Cardiac septum (tissue), 1 donor: ENCODE data around the gene KCNQ2. TPM values are rescaled to one million over a fixed set of nuclear protein-coding genes. Genes with fewer than 3 reads are reported as not detected.

Experiments used
- DNase-seq: peaks from one replicate; pipeline ENCODE4 v3.0.0-alpha.2; 2020; ENCODE audit warnings: low spot score
- intact Hi-C: fragments of 100-400 bp; cut with DNase I; formaldehyde crosslinking; loops from one replicate; pipeline ENCODE4 v1.14.0; 2022
- total RNA-seq: library from RNA; stranded (reverse); fragmentation: NEBNext Ultra II Directional; extraction: Animal tissue kit (Norgen Biotek cat#: 25700); gene quantifications from one replicate; pipeline ENCODE4 v1.2.1, GENCODE V29; 2021
- donor health status: DM: no; HTN: no; CAD: no.

KCNQ2 gene
- total RNA-seq, 1 donor from 2014 or later: 0.86 TPM

- DNase-seq: no peak
- intact Hi-C loops: no loop called here
Measured at GRCh38 chr20:63399596-63400375, 72.7 kb downstream of the KCNQ2 start.

GRCh38 chr20:63398744-63399514, 73.5 kb downstream of the KCNQ2 start:
- no peak for DNase-seq
- intact Hi-C loops: no loop called here

- no peak for DNase-seq
- intact Hi-C loops: no loop called here
Measured at GRCh38 chr20:63397946-63398450, 74.5 kb downstream of the KCNQ2 start.

GRCh38 chr20:63397155-63397843, 75.2 kb downstream of the KCNQ2 start:
- DNase-seq: no peak
- intact Hi-C loops: no loop called here

GRCh38 chr20:63396300-63396699, 76.2 kb downstream of the KCNQ2 start:
- intact Hi-C loops: no loop called here

GRCh38 chr20:63395723-63396122, 76.7 kb downstream of the KCNQ2 start:
- intact Hi-C loops: no loop called here

More at GRCh38 chr20:63396300-63396699, 76.2 kb downstream of the KCNQ2 start:
- DNase-seq: no peak

GRCh38 chr20:63394920-63395455, 77.5 kb downstream of the KCNQ2 start:
- no peak for DNase-seq
- intact Hi-C loops: no loop called here

More at GRCh38 chr20:63395723-63396122, 76.7 kb downstream of the KCNQ2 start:
- DNase-seq: no peak

GRCh38 chr20:63394069-63394919, 78.2 kb downstream of the KCNQ2 start:
- DNase-seq: no peak
- intact Hi-C loops: no loop called here

- intact Hi-C loops: no loop called here
- DNase-seq: no peak
Measured at GRCh38 chr20:63393566-63393965, 78.9 kb downstream of the KCNQ2 start.

GRCh38 chr20:63392465-63393365, 79.7 kb downstream of the KCNQ2 start:
- no peak for DNase-seq
- intact Hi-C loops: no loop called here

- intact Hi-C loops: no loop called here
- no peak for DNase-seq
Measured at GRCh38 chr20:63387917-63388316, 84.5 kb downstream of the KCNQ2 start.

GRCh38 chr20:63387393-63387792, 85.1 kb downstream of the KCNQ2 start:
- DNase-seq: no peak
- intact Hi-C loops: no loop called here

- intact Hi-C loops: no loop called here
- DNase-seq: no peak
Measured at GRCh38 chr20:63386491-63386890, 86.0 kb downstream of the KCNQ2 start.

- intact Hi-C loops: no loop called here
- no peak for DNase-seq
Measured at GRCh38 chr20:63385819-63386218, 86.6 kb downstream of the KCNQ2 start.

GRCh38 chr20:63384336-63384735, 88.1 kb downstream of the KCNQ2 start:
- DNase-seq: no peak
- intact Hi-C loops: no loop called here

GRCh38 chr20:63383556-63383955, 88.9 kb downstream of the KCNQ2 start:
- DNase-seq: no peak
- intact Hi-C loops: no loop called here

- intact Hi-C loops: no loop called here
Measured at GRCh38 chr20:63382551-63383300, 89.7 kb downstream of the KCNQ2 start.

More at GRCh38 chr20:63382551-63383300, 89.7 kb downstream of the KCNQ2 start:
- DNase-seq: no peak
